GM18907 (cell line): Measurements from ENCODE around the gene WLS.

Source experiments
- ATAC-seq: cut with Tn5 transposase; IDR thresholded peaks from one replicate; pipeline ENCODE4 v1.9.1; 2021; ENCODE audit warnings: mild to moderate bottlenecking, moderate library complexity; ENCODE audit not compliant: unreplicated experiment

Gene WLS

DNA sequence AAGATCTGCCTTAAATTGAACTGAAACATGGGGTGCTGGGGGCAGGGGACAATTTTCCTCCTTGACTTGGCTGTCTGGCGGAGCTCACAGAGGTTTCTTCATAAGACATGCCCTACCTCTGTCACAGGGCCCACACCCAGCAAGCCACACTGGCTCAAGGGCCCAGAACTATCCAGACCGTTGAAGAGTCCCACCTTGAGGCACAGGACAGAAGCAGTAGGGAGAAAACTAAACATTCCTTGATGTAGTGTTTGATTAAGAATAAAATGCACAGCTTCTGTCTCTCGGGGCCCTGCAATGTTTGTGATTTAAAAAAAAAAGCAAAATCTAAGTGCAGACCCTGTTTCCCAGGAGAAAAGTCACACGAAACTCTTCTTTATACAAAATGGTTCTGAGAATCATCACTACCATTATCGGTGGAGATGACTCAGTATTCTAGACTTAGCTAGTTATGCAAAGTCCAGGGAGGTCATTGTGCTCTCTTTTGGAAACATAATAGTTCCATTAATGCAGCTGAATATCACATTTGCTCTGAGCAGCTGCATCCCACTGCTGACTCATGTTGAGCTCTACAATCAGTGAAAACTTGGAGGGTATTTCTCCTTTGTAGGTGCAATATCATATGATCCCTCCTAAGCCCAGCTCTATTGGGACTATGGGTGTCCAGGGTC is 128.3 kb downstream of the WLS start:
- no peak for ATAC-seq

DNA sequence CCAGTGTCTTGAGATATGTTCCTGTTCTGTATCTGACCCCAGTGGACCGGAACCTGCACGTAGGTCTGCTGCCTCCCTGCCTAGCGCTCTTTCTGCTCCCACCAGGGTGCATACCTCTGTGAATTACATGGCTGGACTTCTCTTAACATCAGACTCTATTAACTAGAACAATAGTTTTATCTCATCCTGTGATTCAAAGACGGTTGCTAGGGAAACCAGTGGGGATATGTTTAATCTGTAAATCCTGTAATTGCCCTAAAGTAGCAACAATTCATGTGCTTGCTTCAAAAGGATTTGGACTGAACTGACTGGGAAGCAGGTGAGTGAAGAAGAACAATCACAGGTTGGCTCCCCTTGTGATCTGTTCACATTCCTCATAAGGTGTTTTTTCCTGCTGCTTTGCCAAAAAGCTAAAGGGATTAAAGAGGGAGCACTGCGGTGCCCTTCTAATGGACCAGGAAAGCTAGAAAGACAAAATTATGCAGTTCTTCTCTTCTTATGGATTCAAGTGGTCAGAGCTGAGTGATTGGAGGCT is 129.2 kb downstream of the WLS start:
- ATAC-seq: no peak

DNA sequence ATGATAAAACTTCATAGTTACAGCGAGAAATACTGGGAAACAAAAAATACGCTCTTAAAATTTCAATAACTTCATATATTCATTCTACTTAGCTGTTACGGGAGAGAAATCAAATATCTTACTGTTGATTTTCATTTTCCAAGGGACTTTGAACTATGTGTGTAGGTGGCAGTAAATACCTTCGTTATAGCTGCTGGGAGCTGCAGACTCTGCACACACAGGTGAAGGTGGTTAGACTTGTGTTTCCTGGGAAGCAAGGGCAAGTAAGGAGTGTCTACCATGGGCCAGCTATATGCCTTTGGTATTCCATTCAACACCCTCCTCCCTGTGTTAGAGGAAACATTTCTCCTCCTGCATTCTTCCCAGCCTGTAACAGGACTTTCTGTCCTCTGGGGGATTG is 130.5 kb downstream of the WLS start:
- no peak for ATAC-seq

DNA sequence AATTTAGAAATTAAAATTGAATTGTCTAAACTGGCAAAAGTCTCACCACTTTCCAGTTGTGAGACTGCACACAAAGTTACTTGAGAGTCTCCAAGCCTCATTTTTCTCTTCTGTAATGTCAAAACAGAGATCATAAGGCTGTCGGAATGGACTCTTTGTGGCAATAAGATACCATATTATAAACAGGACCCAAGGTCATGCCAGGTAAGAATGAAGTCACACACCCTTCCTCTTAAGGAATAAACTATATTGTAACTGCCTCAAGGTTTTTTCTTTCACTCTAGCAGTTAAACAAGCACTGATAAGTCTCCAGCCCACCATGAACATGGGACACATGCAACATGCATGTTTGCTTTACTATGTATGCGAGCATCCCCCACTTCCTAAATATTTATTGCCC is 131.8 kb downstream of the WLS start:
- no peak for ATAC-seq

DNA sequence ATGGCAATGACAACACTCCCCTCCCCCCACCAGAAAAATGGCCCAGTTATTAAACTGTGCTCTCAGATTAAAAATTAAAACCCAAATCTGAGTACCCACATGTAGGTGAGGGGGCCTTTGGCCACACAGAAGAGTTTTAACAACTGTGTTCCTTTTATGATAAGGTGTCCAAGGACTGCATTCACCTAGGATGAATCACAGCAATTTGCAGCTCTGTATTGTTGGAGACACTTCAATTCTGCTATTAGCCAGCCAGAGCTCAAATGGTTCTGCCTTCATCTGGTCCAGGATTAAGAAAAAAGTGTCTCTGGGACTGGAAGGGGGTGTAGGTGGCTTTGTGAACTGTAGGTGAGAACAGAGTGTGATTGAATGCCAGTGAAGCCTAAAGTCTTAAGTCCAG is 138.6 kb downstream of the WLS start:
- no peak for ATAC-seq

DNA sequence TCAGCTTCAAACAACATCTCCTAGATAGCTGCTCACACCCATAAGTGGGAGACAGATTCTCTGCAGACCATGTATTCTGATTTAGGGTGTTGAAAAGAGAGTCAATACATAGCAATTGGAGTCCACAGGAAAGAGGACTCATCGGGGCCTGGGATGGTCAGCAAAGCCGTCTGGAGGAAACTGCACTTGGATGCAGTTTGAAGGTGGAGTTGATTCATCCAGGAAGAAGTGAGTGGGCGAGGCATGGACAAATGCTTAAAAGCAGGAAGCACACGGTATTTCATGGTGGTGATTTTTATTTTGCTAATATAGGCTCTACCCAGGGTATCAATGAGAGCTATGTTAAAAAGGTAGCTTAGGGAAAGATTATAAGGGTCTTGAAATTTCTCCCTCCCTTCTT is 145.1 kb downstream of the WLS start:
- no peak for ATAC-seq

DNA sequence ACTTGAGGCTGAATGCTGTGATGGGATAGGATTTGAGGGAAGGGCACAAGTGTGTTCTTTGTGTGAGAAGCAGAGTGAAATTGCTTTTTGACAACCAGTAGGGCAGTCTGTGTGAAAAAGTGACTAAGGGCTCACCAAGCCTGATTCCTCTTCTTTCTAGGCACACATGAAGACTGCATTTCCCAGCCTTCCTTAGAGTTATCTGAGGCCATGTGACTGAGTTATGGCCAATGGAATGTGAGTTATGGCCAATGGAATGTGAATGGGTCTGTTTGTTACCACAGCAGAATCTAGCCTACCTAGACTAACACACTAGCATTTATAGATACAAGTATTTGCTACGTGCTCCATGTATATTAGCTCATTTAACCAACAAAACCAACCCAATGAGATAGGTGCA is 146.6 kb downstream of the WLS start:
- no peak for ATAC-seq

DNA sequence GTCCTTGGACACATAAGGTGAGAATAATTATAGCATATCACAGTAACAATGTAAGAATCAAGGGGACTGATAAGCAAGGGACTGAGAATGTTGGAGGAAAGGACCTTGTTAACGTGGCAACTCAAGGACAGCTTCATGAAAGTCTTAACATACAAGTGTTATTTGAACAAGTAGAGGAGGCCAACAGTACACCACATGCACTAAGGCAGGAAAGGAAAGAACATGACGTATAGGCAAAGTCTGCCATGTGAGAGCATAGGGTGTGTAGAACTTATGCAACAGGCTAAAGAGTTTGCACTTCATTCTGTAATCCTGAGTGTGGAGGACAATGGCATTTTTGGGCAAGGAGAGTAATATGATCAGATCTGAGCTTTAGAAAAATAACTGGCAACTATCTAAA is 148.6 kb downstream of the WLS start:
- ATAC-seq: no peak

DNA sequence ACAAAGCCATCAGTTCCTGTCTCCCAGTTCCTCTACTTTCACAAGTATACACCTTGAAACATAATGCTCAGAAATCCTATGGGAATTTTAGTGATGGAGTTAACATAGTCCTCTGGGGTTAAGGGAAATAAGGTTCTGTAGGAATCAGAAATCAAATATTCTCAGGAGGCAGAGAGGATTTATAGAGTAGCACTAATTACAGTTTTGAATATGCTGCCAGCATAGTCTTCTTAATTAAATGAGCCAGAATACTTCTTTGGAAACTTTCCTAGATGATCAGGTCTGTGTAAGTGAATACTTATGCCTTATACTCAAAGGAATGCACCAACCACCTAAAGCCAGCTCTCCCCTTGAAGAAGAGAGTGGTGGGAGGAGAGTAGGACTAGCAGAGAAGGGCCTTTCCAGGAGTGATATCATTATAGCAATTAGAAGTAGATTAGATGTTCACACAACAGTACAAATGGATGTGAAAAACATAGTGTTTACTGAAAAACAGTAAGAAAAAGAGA is 150.5 kb downstream of the WLS start:
- ATAC-seq: no peak

DNA sequence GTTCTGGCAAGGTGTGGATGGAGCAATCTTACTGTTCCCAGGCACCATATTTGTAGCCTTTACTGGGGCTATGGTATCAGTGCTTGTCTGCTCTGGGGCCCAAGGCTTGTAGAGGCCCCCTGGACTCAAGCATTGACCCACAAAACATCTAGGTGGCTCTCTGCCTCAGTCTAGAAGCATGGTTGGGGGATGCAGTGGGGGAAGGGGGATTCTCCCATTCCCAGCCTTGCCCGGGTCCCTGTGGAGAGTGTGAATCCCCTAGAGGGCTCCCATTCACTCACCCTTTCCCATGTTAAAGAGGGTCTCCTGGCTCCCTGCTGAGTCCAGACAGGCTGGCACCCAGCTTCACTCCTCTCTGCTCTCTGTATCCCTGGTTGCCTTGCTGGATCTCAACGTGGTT is 153.7 kb downstream of the WLS start:
- ATAC-seq: no peak
